A549 (cell line): ENCODE measurements around the gene AQP5.

Experiments used
- CHD2 ChIP-seq: fragments of 150-350 bp; IDR thresholded peaks from 2 replicates; pipeline ENCODE4 v1.6.1; 2014; ENCODE audit warnings: low read length; ENCODE audit not compliant: partially characterized antibody
- JUNB ChIP-seq: fragments of >200 bp; sonication (Bioruptor Twin); formaldehyde crosslinking; IDR thresholded peaks from 2 replicates; pipeline ENCODE4 v1.6.1; 2016
- MYC ChIP-seq: IDR thresholded peaks from 2 replicates; pipeline ENCODE4 v1.6.1; 2012; ENCODE audit warnings: mild to moderate bottlenecking, inconsistent platforms, low read length, improper control_type of control experiment, borderline replicate concordance
- RFX5 ChIP-seq: fragments of 450-650 bp; IDR thresholded peaks from 2 replicates; pipeline ENCODE4 v1.7.1; 2014; ENCODE audit warnings: antibody characterized with exemption, mild to moderate bottlenecking, moderate library complexity
- TF ChIP-seq, protein P1 (sequence below): fragments of >200 bp; sonication (Bioruptor Twin); formaldehyde crosslinking; IDR thresholded peaks from 3 replicates; pipeline ENCODE4 v1.5.1; 2016
- TF ChIP-seq, protein P2 (sequence below): IDR thresholded peaks from 2 replicates; pipeline ENCODE4 v1.6.1; 2012

DNA sequence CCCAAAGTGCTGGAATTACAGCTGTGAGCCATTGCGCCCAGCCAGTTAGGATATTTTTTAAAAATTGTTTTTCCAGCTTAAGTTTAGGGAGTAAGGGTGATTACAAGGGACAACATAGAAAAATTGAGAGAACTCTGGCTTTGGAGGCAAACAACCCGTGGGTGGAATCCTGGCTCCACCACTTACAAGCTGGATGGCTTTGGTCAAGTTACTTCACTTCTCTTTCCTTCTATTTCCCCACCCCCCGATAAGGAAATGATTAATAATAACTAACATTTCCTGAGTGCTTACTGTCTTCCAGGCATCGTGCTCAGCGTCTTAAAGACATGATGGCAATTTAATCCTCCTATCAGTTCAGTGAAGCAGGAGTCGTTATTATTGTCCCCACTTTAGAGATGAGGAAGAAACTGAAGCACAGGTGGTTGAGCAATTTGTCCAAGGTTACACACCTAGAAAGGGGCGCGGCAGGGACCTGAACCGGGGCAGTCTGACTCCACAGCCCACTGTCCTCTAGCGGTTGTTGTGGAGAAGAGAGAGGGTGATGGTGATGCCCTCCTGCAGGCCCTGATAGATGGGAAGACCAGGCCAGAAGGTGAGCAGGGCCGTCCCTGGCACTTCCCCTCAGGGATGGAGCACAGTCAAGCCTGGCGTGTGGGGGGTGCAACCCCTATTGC, 41.3 kb upstream of the AQP5 start:
- TF ChIP-seq, protein P1, sequence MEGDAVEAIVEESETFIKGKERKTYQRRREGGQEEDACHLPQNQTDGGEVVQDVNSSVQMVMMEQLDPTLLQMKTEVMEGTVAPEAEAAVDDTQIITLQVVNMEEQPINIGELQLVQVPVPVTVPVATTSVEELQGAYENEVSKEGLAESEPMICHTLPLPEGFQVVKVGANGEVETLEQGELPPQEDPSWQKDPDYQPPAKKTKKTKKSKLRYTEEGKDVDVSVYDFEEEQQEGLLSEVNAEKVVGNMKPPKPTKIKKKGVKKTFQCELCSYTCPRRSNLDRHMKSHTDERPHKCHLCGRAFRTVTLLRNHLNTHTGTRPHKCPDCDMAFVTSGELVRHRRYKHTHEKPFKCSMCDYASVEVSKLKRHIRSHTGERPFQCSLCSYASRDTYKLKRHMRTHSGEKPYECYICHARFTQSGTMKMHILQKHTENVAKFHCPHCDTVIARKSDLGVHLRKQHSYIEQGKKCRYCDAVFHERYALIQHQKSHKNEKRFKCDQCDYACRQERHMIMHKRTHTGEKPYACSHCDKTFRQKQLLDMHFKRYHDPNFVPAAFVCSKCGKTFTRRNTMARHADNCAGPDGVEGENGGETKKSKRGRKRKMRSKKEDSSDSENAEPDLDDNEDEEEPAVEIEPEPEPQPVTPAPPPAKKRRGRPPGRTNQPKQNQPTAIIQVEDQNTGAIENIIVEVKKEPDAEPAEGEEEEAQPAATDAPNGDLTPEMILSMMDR: no peak
- TF ChIP-seq MYC (no peak), CHD2 (no peak), RFX5 (no peak), JUNB (no peak)
- TF ChIP-seq, protein P2, sequence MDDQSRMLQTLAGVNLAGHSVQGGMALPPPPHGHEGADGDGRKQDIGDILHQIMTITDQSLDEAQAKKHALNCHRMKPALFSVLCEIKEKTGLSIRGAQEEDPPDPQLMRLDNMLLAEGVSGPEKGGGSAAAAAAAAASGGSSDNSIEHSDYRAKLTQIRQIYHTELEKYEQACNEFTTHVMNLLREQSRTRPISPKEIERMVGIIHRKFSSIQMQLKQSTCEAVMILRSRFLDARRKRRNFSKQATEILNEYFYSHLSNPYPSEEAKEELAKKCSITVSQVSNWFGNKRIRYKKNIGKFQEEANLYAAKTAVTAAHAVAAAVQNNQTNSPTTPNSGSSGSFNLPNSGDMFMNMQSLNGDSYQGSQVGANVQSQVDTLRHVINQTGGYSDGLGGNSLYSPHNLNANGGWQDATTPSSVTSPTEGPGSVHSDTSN: no peak
